ENCODE measurements around the gene DTX3L.

DNA sequence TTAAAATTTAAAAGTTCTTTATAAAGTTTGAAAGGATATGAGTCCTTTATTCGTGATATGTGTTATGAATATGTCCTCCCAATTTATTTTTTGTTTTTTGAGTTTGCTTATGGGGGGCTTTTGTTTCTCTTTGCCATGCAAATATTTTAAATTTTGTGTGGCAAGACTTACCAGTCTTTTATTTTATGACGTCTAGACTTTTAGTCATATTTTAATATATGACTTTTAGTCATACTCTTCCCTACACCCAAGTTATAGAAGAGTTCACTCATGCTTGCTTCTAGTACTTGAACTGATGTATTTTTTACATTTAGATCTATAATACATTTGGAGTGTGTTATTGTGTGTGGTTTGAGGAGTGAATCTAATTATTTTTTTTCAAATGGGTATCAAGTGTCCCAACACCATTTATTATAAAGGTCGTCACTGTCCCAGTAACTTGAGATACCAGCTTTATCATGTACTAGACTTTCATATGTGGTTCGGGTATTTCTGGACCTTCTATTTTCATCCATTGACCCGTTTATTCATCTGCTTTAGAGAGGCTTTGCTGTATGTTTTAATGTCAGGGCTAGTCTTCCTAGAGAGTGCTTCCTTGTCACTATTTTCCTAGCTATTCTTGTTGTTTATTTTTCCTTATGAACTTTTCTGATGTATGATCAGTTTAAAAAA lies 14.1 kb downstream of the DTX3L start:
- TF ChIP-seq, protein P1, sequence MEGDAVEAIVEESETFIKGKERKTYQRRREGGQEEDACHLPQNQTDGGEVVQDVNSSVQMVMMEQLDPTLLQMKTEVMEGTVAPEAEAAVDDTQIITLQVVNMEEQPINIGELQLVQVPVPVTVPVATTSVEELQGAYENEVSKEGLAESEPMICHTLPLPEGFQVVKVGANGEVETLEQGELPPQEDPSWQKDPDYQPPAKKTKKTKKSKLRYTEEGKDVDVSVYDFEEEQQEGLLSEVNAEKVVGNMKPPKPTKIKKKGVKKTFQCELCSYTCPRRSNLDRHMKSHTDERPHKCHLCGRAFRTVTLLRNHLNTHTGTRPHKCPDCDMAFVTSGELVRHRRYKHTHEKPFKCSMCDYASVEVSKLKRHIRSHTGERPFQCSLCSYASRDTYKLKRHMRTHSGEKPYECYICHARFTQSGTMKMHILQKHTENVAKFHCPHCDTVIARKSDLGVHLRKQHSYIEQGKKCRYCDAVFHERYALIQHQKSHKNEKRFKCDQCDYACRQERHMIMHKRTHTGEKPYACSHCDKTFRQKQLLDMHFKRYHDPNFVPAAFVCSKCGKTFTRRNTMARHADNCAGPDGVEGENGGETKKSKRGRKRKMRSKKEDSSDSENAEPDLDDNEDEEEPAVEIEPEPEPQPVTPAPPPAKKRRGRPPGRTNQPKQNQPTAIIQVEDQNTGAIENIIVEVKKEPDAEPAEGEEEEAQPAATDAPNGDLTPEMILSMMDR (IDR thresholded peaks at IDR 0.05; ENCODE audit: insufficient read depth, low read depth, low read length): no peak
- TF ChIP-seq EZH2 (IDR thresholded peaks at IDR 0.05; ENCODE audit: insufficient read depth, low read length): no peak

Measured in astrocyte (in vitro differentiated cells and primary cell).